HL-60/S4 treated with phorbol 12-myristate 13-acetate at 8.2 ng/mL for 4 days and 3 days (cell line): Measurements from ENCODE around the gene PARP4.
"Not testable (repeated sequence)": the region's sequence is repeated elsewhere in the genome, so short reads cannot be mapped to it uniquely, and the experiment has no call there.

ENCODE experiments used
- in situ Hi-C: fragments of 300-500 bp; cut with MboI; formaldehyde crosslinking; loops from 2 replicates; pipeline ENCODE4 v1.15.0; 2022; ENCODE audit warnings: low sequenced_read_pairs

The PARP4 gene

DNA sequence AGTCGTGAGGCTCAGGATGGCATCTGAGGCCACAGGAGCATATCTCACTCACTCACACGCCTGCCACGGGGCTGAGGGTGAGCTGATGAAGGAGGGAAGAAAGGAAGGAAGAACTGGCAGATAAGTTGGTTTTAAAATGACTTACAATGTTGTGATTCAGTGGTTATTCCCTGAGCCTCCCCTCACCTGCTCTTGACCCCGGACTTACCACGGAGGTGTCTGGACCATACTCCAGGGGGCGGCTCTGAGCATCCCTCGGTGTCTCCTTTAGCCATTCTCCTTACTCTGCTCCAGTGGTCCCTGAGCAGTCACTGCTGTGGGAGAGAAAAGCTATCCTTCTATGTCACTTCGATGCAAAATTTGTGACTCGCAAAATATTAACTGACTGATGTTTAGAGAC lies 141.3 kb downstream of the PARP4 start:
- in situ Hi-C loops = not testable (repeated sequence)
